ENCODE measurements around the gene PI4KB. TPM values are rescaled to one million over a fixed set of nuclear protein-coding genes. Genes with fewer than 3 reads are reported as not detected.

Gene PI4KB
- total and polyA plus RNA-seq, 2 of the 4 experiments (the other 2 are of a cell fraction), result 82.4 to 94.5 TPM

DNA sequence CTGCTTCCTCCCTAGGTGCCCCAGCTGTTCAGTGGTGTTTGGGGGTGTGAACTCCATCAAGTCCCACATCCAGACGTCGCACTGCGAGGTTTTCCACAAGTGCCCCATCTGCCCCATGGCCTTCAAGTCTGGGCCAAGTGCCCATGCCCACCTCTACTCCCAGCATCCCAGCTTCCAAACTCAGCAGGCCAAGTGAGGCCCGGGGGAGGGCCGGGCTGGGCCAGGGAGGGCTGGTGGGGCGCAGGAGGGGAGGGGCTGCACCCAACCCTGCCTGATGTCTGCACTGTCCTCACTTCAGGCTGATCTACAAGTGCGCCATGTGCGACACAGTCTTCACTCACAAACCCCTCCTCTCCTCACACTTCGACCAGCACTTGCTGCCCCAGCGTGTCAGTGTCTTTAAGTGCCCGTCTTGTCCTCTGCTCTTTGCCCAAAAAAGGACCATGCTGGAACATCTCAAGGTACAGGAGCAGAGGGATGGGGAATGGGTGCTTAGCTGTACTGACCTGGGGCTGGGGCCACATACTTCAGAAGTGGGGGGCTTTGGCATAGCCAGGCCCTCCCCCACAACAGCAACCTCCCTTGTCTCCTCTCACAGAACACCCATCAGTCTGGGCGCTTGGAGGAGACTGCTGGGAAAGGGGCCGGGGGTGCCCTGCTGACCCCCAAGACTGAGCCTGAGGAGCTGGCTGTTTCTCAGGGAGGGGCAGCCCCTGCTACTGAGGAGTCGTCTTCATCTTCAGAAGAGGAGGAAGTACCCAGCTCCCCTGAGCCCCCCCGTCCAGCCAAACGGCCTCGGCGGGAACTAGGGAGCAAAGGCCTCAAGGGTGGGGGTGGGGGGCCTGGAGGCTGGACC is 37.9 kb downstream of the PI4KB start:
- no peaks in the 10 kb centered on the region for H3K27me3 ChIP-seq (ENCODE audit: control insufficient read depth, insufficient read depth, low read length)
- ChIA-PET CTCF (no interaction called here), POLR2A (ENCODE audit: unreplicated experiment) (no interaction called here)
- H2BK20ac ChIP-seq (ENCODE audit: low read depth, low read length), result no peak overlapping the region
- no peaks in the 10 kb centered on the region for H3K4me1 ChIP-seq (ENCODE audit: control insufficient read depth, insufficient read depth, low read length)
- H4K5ac ChIP-seq (ENCODE audit: low read depth, low read length), result no peak overlapping the region
- H3K27ac ChIP-seq (ENCODE audit: insufficient read depth, low read length), result no peak overlapping the region
- no peak overlapping the region for H3K14ac ChIP-seq (replicated peaks; ENCODE audit: low read depth, low read length)
- no peak overlapping the region for H4K8ac ChIP-seq (ENCODE audit: low read depth in 2 of 2, low read length in 2 of 2)
- no peak overlapping the region for H2BK5ac ChIP-seq (ENCODE audit: low read depth, low read length, poor library complexity, severe bottlenecking)
- no peaks in the 10 kb centered on the region for H3K9me3 ChIP-seq (ENCODE audit: control insufficient read depth, insufficient read depth, low read length)
- no peak overlapping the region for H3K4ac ChIP-seq (ENCODE audit: low read depth, low read length)
- H4K20me1 ChIP-seq (ENCODE audit: insufficient read depth, low read length), result peaks cover 26% of the 10 kb centered on the region
- TF ChIP-seq MAZ (IDR thresholded peaks at IDR 0.05; ENCODE audit: borderline replicate concordance, low read depth, low read length) (no peak), CHD1 (IDR thresholded peaks at IDR 0.05; ENCODE audit: low read depth, low read length) (no peak), MAFK (IDR thresholded peaks at IDR 0.05; ENCODE audit: low read depth, low read length) (no peak), SMC3 (IDR thresholded peaks at IDR 0.05; ENCODE audit: low read depth, low read length) (no peak), POLR2A (IDR thresholded peaks at IDR 0.05; ENCODE audit: low read depth, low read length) (no peak), USF2 (IDR thresholded peaks at IDR 0.05; ENCODE audit: low read depth, low read length) (no peak), FOS (IDR thresholded peaks at IDR 0.05; ENCODE audit: low read depth, low read length) (no peak), BHLHE40 (IDR thresholded peaks at IDR 0.05; ENCODE audit: low read depth, low read length) (no peak), RCOR1 (IDR thresholded peaks at IDR 0.05; ENCODE audit: insufficient replicate concordance, low read length) (no peak), RFX5 (IDR thresholded peaks at IDR 0.05; ENCODE audit: low read depth, low read length) (no peak)
- no TSS peak for BruUV-seq (replicated peaks)
- intact Hi-C loops (cut with micrococcal nuclease), result no loop called here
- no peak overlapping the region for H3K18ac ChIP-seq (ENCODE audit: low read depth, low read length)
- H3K4me3 ChIP-seq (ENCODE audit: insufficient read depth, low read depth, low read length), result no peak overlapping the region
- H2BK15ac ChIP-seq (ENCODE audit: low read depth, low read length), result no peak overlapping the region
- H2BK120ac ChIP-seq (ENCODE audit: low read depth, low read length), result no peak overlapping the region
- no peak overlapping the region for H3K56ac ChIP-seq (ENCODE audit: extremely low read depth, insufficient read depth, low read length)
- H3K4me2 ChIP-seq (ENCODE audit: low read depth, low read length), result no peak overlapping the region
- no peak overlapping the region for H3K9ac ChIP-seq (ENCODE audit: low read depth, low read length)
- no peak overlapping the region for H4K91ac ChIP-seq (ENCODE audit: insufficient read depth, low read depth, low read length)
- no peaks in the 10 kb centered on the region for H3K9me1 ChIP-seq (ENCODE audit: insufficient read depth, low read length)
- ATAC-seq (ENCODE audit: low read depth) (no peak), DNase-seq (no peak)
- no peak overlapping the region for H2AFZ ChIP-seq (replicated peaks; ENCODE audit: low read length, poor library complexity)
- H2AK9ac ChIP-seq (replicated peaks; ENCODE audit: low read depth, low read length, poor library complexity), result peak overlapping the region; percentile 26
- H2AK5ac ChIP-seq (ENCODE audit: low read depth, low read length), result no peak overlapping the region
- WGBS, 2 experiments (ENCODE audit: extremely low coverage in 2 of 2, insufficient read length in 1 of 2), result 100% methylated on average over 1 of the region's 18 CpGs; no CpG with 5 or more reads in 1 of the 2 experiments
- H3K79me1 ChIP-seq (ENCODE audit: low read depth in 1 of 2, low read length in 2 of 2), result peaks cover 11 to 58% of the 10 kb centered on the region in 2 experiments
- dilution Hi-C loops (cut with HindIII; ENCODE audit: low sequenced_read_pairs, unreplicated experiment), result no loop called here
- in situ Hi-C loops (cut with MboI; ENCODE audit: low sequenced_read_pairs), result no loop called here
- peaks cover 82% of the 10 kb centered on the region for H3K36me3 ChIP-seq (ENCODE audit: control insufficient read depth, insufficient read depth, low read length)
- no peak overlapping the region for H3K23ac ChIP-seq (ENCODE audit: low read depth, low read length)

All from IMR-90 (cell line).